HEK293T (cell line): ENCODE measurements around the gene CCDC102B.

Source experiments
- ARNT ChIP-seq: fragments of 450-650 bp; IDR thresholded peaks from 2 replicates; pipeline ENCODE4 v1.6.1; 2017; ENCODE audit warnings: mild to moderate bottlenecking
- BHLHE40 ChIP-seq: fragments of 450-650 bp; IDR thresholded peaks from 2 replicates; pipeline ENCODE4 v1.6.1; 2016; ENCODE audit warnings: mild to moderate bottlenecking, moderate library complexity, borderline replicate concordance
- ELF4 ChIP-seq: fragments of 450-650 bp; IDR thresholded peaks from 2 replicates; pipeline ENCODE4 v1.6.1; 2017; ENCODE audit warnings: antibody characterized with exemption
- FOXA1 ChIP-seq: fragments of 450-650 bp; IDR thresholded peaks from 2 replicates; pipeline ENCODE4 v1.6.1; 2016; ENCODE audit warnings: mild to moderate bottlenecking
- FOXK2 ChIP-seq: fragments of 450-650 bp; IDR thresholded peaks from 2 replicates; pipeline ENCODE4 v1.6.1; 2016; ENCODE audit warnings: mild to moderate bottlenecking
- HDGF ChIP-seq: fragments of 450-650 bp; IDR thresholded peaks from 2 replicates; pipeline ENCODE4 v1.6.1; 2017; ENCODE audit warnings: antibody characterized with exemption, borderline replicate concordance
- L3MBTL2 ChIP-seq: fragments of 450-650 bp; conservative IDR thresholded peaks from 2 replicates; pipeline ENCODE4 v1.6.1; 2016; ENCODE audit warnings: mild to moderate bottlenecking
- NFRKB ChIP-seq: fragments of 450-650 bp; IDR thresholded peaks from 2 replicates; pipeline ENCODE4 v1.6.1; 2016; ENCODE audit warnings: mild to moderate bottlenecking, moderate library complexity
- SP1 ChIP-seq: fragments of 450-650 bp; IDR thresholded peaks from 2 replicates; pipeline ENCODE4 v1.6.1; 2017
- SUZ12 ChIP-seq: fragments of 450-650 bp; IDR thresholded peaks from 2 replicates; pipeline ENCODE4 v1.6.1; 2016; ENCODE audit warnings: mild to moderate bottlenecking
- TARDBP ChIP-seq: fragments of 450-650 bp; IDR thresholded peaks from 2 replicates; pipeline ENCODE4 v1.6.1; 2016
- ZNF384 ChIP-seq: fragments of 450-650 bp; IDR thresholded peaks from 2 replicates; pipeline ENCODE4 v1.6.1; 2016

- TF ChIP-seq SUZ12 (no peak), L3MBTL2 (no peak), ELF4 (no peak), HDGF (no peak), FOXA1 (no peak), FOXK2 (no peak), ZNF384 (no peak), BHLHE40 (no peak), NFRKB (no peak), SP1 (no peak), TARDBP (no peak), ARNT (no peak)
Observed at GRCh38 chr18:68759308-68759707, 38.6 kb upstream of the CCDC102B start.
